DOHH2 (cell line): Measurements from ENCODE around the gene RER1.

Experiments
- H3F3A ChIP-seq: fragments of 200-600 bp; sonication (generic), shearing (Covaris generic); 2 replicates; pipeline ENCODE4 v1.6.0; 2016; ENCODE audit warnings: antibody characterized with exemption, mild to moderate bottlenecking; ENCODE audit not compliant: control insufficient read depth, insufficient read depth
- H3K27ac ChIP-seq: fragments of 200-600 bp; sonication (generic); 2 replicates; pipeline ENCODE4 v1.5.1; 2014; ENCODE audit warnings: low read depth, mild to moderate bottlenecking, low read length, moderate library complexity
- H3K27me3 ChIP-seq: fragments of 200-600 bp; sonication (generic); 2 replicates; pipeline ENCODE4 v1.6.1; 2014; ENCODE audit warnings: mild to moderate bottlenecking, low read length, mixed read lengths; ENCODE audit not compliant: control insufficient read depth
- H3K36me3 ChIP-seq: fragments of 200-600 bp; sonication (generic); 2 replicates; pipeline ENCODE4 v1.6.1; 2014; ENCODE audit warnings: mild to moderate bottlenecking, low read length, moderate library complexity, mixed read lengths; ENCODE audit not compliant: control insufficient read depth
- H3K4me1 ChIP-seq: fragments of 200-600 bp; sonication (generic); 2 replicates; pipeline ENCODE4 v1.6.1; 2014; ENCODE audit warnings: mild to moderate bottlenecking, low read length, mixed read lengths; ENCODE audit not compliant: control insufficient read depth
- H3K4me2 ChIP-seq: fragments of 200-600 bp; sonication (generic); 2 replicates; pipeline ENCODE4 v1.6.0; 2014; ENCODE audit warnings: mild to moderate bottlenecking, low read length, moderate library complexity
- H3K4me3 ChIP-seq: fragments of 200-600 bp; sonication (generic); 2 replicates; pipeline ENCODE4 v1.5.1; 2014; ENCODE audit warnings: mild to moderate bottlenecking, low read length, mixed read lengths
- H3K79me2 ChIP-seq: fragments of 200-600 bp; sonication (generic); 2 replicates; pipeline ENCODE4 v1.6.1; 2014; ENCODE audit warnings: mild to moderate bottlenecking, low read length, mixed read lengths; ENCODE audit not compliant: control insufficient read depth
- H3K9me2 ChIP-seq: fragments of 200-600 bp; sonication (generic); replicated peaks from 2 replicates; pipeline ENCODE4 v1.6.1; 2014; ENCODE audit warnings: mild to moderate bottlenecking, low read length, mixed read lengths; ENCODE audit not compliant: control insufficient read depth
- H3K9me3 ChIP-seq: fragments of 200-600 bp; sonication (generic); 2 replicates; pipeline ENCODE4 v1.6.1; 2014; ENCODE audit warnings: antibody characterized with exemption, low read length, mixed read lengths; ENCODE audit not compliant: control insufficient read depth, insufficient read depth
- H4K20me1 ChIP-seq: fragments of 200-600 bp; sonication (generic); 2 replicates; pipeline ENCODE4 v1.6.0; 2014; ENCODE audit warnings: low read depth, mild to moderate bottlenecking, antibody characterized with exemption, low read length, moderate library complexity; ENCODE audit not compliant: control insufficient read depth, insufficient read depth
- EZH2phosphoT487 ChIP-seq: fragments of 200-600 bp; sonication (generic); IDR thresholded peaks from 2 replicates; pipeline ENCODE4 v1.6.1; 2017; ENCODE audit warnings: borderline replicate concordance, mild to moderate bottlenecking, antibody characterized with exemption, low read length, moderate library complexity, mixed read lengths
- TF ChIP-seq, protein P1 (sequence below): fragments of 200-600 bp; sonication (generic); IDR thresholded peaks from one replicate; pipeline ENCODE4 v1.5.1; 2014; ENCODE audit warnings: antibody characterized with exemption, mild to moderate bottlenecking, low read depth, low read length; ENCODE audit not compliant: poor library complexity, severe bottlenecking

The RER1 gene

GRCh38 chr1:2397007-2397679 lies 5.5 kb downstream of the RER1 start:
- H3K9me3 ChIP-seq = no peaks in the 10 kb centered on the region
- H3K27ac ChIP-seq = no peak overlapping the region
- H3K4me1 ChIP-seq = peaks cover 20% of the 10 kb centered on the region
- peaks cover 21% of the 10 kb centered on the region; the same call in 1 of the 2 replicates for H4K20me1 ChIP-seq
- no peak overlapping the region for H3K4me3 ChIP-seq
- no peaks in the 10 kb centered on the region for H3K27me3 ChIP-seq
- no peak overlapping the region for H3K4me2 ChIP-seq
- no peak for TF ChIP-seq EZH2phosphoT487
- TF ChIP-seq, protein P1, sequence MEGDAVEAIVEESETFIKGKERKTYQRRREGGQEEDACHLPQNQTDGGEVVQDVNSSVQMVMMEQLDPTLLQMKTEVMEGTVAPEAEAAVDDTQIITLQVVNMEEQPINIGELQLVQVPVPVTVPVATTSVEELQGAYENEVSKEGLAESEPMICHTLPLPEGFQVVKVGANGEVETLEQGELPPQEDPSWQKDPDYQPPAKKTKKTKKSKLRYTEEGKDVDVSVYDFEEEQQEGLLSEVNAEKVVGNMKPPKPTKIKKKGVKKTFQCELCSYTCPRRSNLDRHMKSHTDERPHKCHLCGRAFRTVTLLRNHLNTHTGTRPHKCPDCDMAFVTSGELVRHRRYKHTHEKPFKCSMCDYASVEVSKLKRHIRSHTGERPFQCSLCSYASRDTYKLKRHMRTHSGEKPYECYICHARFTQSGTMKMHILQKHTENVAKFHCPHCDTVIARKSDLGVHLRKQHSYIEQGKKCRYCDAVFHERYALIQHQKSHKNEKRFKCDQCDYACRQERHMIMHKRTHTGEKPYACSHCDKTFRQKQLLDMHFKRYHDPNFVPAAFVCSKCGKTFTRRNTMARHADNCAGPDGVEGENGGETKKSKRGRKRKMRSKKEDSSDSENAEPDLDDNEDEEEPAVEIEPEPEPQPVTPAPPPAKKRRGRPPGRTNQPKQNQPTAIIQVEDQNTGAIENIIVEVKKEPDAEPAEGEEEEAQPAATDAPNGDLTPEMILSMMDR = no peak
- peaks cover 71% of the 10 kb centered on the region for H3K79me2 ChIP-seq
- no peaks in the 10 kb centered on the region for H3K9me2 ChIP-seq
- peaks cover 10% of the 10 kb centered on the region for H3F3A ChIP-seq
- peaks cover 93% of the 10 kb centered on the region for H3K36me3 ChIP-seq

GRCh38 chr1:2398871-2399270 lies 7.2 kb downstream of the RER1 start:
- Histone ChIP-seq H3K27me3 (no peaks in the 10 kb centered on the region), H3K9me2 (no peaks in the 10 kb centered on the region), H3K4me3 (no peak overlapping the region), H3K79me2 (peaks cover 54% of the 10 kb centered on the region), H3K36me3 (peaks cover 90% of the 10 kb centered on the region), H3K9me3 (no peaks in the 10 kb centered on the region), H3K4me1 (peaks cover 4% of the 10 kb centered on the region), H4K20me1 (peaks cover 10% of the 10 kb centered on the region; the same call in 1 of the 2 replicates), H3K4me2 (no peak overlapping the region), H3K27ac (no peak overlapping the region), H3F3A (peaks cover 12% of the 10 kb centered on the region)
- TF ChIP-seq, protein P1 = no peak
- no peak for TF ChIP-seq EZH2phosphoT487

DNA sequence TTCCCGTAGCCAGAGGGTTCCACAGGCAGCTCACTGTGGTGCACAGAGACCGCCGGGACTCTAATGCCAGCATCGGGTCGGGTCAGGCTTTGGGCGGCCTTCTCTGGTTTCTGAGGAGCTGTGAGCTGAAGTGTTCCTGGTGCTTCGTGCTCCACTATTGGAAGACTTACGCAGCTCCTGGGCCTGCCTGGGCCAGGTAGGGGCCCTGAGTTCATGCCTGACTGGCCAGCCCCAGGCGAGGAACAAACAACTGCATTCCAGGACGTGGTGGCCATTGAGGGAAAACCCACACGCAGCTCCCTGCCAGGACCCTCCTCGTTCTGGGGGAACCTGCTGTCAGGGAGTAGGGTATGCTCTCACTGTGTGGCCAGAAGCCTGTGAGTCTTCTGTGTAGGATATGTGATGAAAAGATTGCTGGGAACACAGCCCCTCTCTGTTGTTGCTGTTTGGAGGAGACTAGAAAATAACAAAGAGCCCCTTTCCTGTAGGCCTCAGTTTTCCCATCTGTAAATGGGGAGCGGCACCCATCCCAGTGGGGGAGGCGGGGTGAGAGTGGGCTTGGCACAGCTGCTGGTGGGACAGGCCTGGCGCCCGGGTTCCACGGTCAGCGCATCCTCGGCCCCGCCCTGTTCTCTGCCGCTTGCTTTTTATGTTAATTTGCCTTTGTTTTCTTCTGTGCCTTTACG lies 8.4 kb downstream of the RER1 start:
- H3K79me2 ChIP-seq = peaks cover 42% of the 10 kb centered on the region
- H3K9me2 ChIP-seq = no peaks in the 10 kb centered on the region
- H3K9me3 ChIP-seq = no peaks in the 10 kb centered on the region
- H3K36me3 ChIP-seq = peaks cover 90% of the 10 kb centered on the region
- H3F3A ChIP-seq = peaks cover 12% of the 10 kb centered on the region
- no peak overlapping the region for H3K4me3 ChIP-seq
- H4K20me1 ChIP-seq = peaks cover 4% of the 10 kb centered on the region; the same call in 1 of the 2 replicates
- no peak for TF ChIP-seq EZH2phosphoT487
- TF ChIP-seq, protein P1 = no peak
- H3K27me3 ChIP-seq = no peaks in the 10 kb centered on the region
- no peaks in the 10 kb centered on the region for H3K4me1 ChIP-seq
- no peak overlapping the region for H3K4me2 ChIP-seq
- no peak overlapping the region for H3K27ac ChIP-seq
